Measurements from ENCODE around the gene DGKD. TPM values are rescaled to one million over a fixed set of nuclear protein-coding genes. Genes with fewer than 3 reads are reported as not detected.
A peak's percentile ranks its signal among the peaks of the same experiment; 100 is the strongest.

Gene DGKD
- total RNA-seq, 1 donor from 2014 or later, result 17.7 TPM

GRCh38 chr2:233487748-233488345 is 133.6 kb downstream of the DGKD start:
- H4K20me1 ChIP-seq (ENCODE audit: insufficient read depth, low read length), result no peaks in the 10 kb centered on the region
- H3K36me3 Mint-ChIP-seq (ENCODE audit: low read depth, unreplicated experiment), result peaks cover 8% of the 10 kb centered on the region
- no peak for TF ChIP-seq EZH2 (IDR thresholded peaks at IDR 0.05; ENCODE audit: insufficient read depth, low read length)
- TF ChIP-seq, protein P1, sequence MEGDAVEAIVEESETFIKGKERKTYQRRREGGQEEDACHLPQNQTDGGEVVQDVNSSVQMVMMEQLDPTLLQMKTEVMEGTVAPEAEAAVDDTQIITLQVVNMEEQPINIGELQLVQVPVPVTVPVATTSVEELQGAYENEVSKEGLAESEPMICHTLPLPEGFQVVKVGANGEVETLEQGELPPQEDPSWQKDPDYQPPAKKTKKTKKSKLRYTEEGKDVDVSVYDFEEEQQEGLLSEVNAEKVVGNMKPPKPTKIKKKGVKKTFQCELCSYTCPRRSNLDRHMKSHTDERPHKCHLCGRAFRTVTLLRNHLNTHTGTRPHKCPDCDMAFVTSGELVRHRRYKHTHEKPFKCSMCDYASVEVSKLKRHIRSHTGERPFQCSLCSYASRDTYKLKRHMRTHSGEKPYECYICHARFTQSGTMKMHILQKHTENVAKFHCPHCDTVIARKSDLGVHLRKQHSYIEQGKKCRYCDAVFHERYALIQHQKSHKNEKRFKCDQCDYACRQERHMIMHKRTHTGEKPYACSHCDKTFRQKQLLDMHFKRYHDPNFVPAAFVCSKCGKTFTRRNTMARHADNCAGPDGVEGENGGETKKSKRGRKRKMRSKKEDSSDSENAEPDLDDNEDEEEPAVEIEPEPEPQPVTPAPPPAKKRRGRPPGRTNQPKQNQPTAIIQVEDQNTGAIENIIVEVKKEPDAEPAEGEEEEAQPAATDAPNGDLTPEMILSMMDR (IDR thresholded peaks at IDR 0.05; ENCODE audit: insufficient read depth, low read depth, low read length), result no peak
- H3K4me3 ChIP-seq (ENCODE audit: insufficient read depth, low read depth, low read length), result no peak overlapping the region
- peak overlapping the region; percentile 94 for H3K27ac ChIP-seq (ENCODE audit: low read depth, low read length)
- no peaks in the 10 kb centered on the region for H3K79me2 ChIP-seq (ENCODE audit: insufficient read depth, low read length)
- FAIRE-seq (no peak), DNase-seq (ENCODE audit: low read depth) (peak; percentile 54)
- no peak overlapping the region for H2AFZ ChIP-seq (ENCODE audit: low read depth, low read length)
- peaks cover 39% of the 10 kb centered on the region for H3K4me1 Mint-ChIP-seq (ENCODE audit: low read depth, unreplicated experiment)
- H3K27me3 ChIP-seq (ENCODE audit: insufficient read depth, low read length), result no peaks in the 10 kb centered on the region
- peak overlapping the region; percentile 35 for H3K4me2 ChIP-seq (ENCODE audit: low read length)
- H3K9me3 Mint-ChIP-seq (ENCODE audit: unreplicated experiment), result no peaks in the 10 kb centered on the region
- peak overlapping the region; percentile 85 for H3K27ac Mint-ChIP-seq (ENCODE audit: unreplicated experiment)
- no peaks in the 10 kb centered on the region for H3K9me3 ChIP-seq (ENCODE audit: insufficient read depth, low read depth, low read length)
- H3K9ac ChIP-seq (ENCODE audit: low read length), result peak overlapping the region; percentile 71
- peaks cover 8% of the 10 kb centered on the region for H3K36me3 ChIP-seq (ENCODE audit: insufficient read depth, low read length)
- peaks cover 33% of the 10 kb centered on the region for H3K4me1 ChIP-seq (ENCODE audit: insufficient read depth, low read length)
- H3K27me3 Mint-ChIP-seq (ENCODE audit: low read depth, unreplicated experiment), result no peaks in the 10 kb centered on the region
- no peak overlapping the region for H3K4me3 Mint-ChIP-seq (ENCODE audit: unreplicated experiment)

DNA sequence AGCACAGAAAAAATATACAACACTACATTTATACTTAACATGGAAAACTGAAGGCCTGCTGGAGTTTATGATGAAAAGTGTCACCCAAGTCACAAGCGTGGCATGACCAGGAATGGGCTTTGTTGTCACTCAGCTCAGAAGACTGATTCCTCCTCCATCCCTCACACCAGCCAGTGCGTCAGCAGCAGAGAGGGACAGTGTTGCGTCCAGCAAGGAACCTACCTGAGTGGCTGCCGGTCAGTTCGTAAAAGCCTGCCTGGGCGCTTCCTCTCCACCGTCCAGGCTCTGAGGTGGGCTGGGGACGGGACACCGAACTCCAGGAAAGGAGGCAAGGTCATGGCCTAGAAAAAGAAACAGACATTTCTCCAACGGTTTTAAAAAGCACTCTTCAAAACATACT is 134.8 kb downstream of the DGKD start:
- Histone ChIP-seq H3K4me1 (ENCODE audit: insufficient read depth, low read length) (peaks cover 33% of the 10 kb centered on the region), H3K27me3 (ENCODE audit: insufficient read depth, low read length) (no peaks in the 10 kb centered on the region), H4K20me1 (ENCODE audit: insufficient read depth, low read length) (no peaks in the 10 kb centered on the region), H2AFZ (ENCODE audit: low read depth, low read length) (no peak overlapping the region), H3K4me2 (ENCODE audit: low read length) (peak overlapping the region; percentile 35), H3K9ac (ENCODE audit: low read length) (peak overlapping the region; percentile 71), H3K9me3 (ENCODE audit: insufficient read depth, low read depth, low read length) (no peaks in the 10 kb centered on the region), H3K27ac (ENCODE audit: low read depth, low read length) (peak overlapping the region; percentile 94), H3K36me3 (ENCODE audit: insufficient read depth, low read length) (peaks cover 8% of the 10 kb centered on the region), H3K79me2 (ENCODE audit: insufficient read depth, low read length) (no peaks in the 10 kb centered on the region), H3K4me3 (ENCODE audit: insufficient read depth, low read depth, low read length) (no peak overlapping the region)
- Mint-ChIP-seq H3K9me3 (ENCODE audit: unreplicated experiment) (no peaks in the 10 kb centered on the region), H3K27me3 (ENCODE audit: low read depth, unreplicated experiment) (no peaks in the 10 kb centered on the region), H3K27ac (ENCODE audit: unreplicated experiment) (peak overlapping the region; percentile 66), H3K4me1 (ENCODE audit: low read depth, unreplicated experiment) (peaks cover 39% of the 10 kb centered on the region), H3K36me3 (ENCODE audit: low read depth, unreplicated experiment) (peaks cover 6% of the 10 kb centered on the region), H3K4me3 (ENCODE audit: unreplicated experiment) (peak overlapping the region; percentile 30)
- TF ChIP-seq, protein P1 (IDR thresholded peaks at IDR 0.05; ENCODE audit: insufficient read depth, low read depth, low read length), result no peak
- TF ChIP-seq EZH2 (IDR thresholded peaks at IDR 0.05; ENCODE audit: insufficient read depth, low read length), result no peak
- DNase-seq (ENCODE audit: low read depth) (no peak), FAIRE-seq (no peak)

GRCh38 chr2:233489666-233490065 is 135.4 kb downstream of the DGKD start:
- H3K79me2 ChIP-seq (ENCODE audit: insufficient read depth, low read length), result no peaks in the 10 kb centered on the region
- H3K4me1 Mint-ChIP-seq (ENCODE audit: low read depth, unreplicated experiment), result peaks cover 39% of the 10 kb centered on the region
- DNase-seq (ENCODE audit: low read depth) (peak; percentile 72), FAIRE-seq (no peak)
- H3K9me3 ChIP-seq (ENCODE audit: insufficient read depth, low read depth, low read length), result no peaks in the 10 kb centered on the region
- no peak overlapping the region for H2AFZ ChIP-seq (ENCODE audit: low read depth, low read length)
- no peak overlapping the region for H3K4me3 ChIP-seq (ENCODE audit: insufficient read depth, low read depth, low read length)
- peak overlapping the region; percentile 30 for H3K4me3 Mint-ChIP-seq (ENCODE audit: unreplicated experiment)
- no peaks in the 10 kb centered on the region for H3K27me3 Mint-ChIP-seq (ENCODE audit: low read depth, unreplicated experiment)
- H3K27ac ChIP-seq (ENCODE audit: low read depth, low read length), result peak overlapping the region; percentile 94
- no peaks in the 10 kb centered on the region for H3K27me3 ChIP-seq (ENCODE audit: insufficient read depth, low read length)
- no peak for TF ChIP-seq EZH2 (IDR thresholded peaks at IDR 0.05; ENCODE audit: insufficient read depth, low read length)
- TF ChIP-seq, protein P1 (IDR thresholded peaks at IDR 0.05; ENCODE audit: insufficient read depth, low read depth, low read length), result no peak
- no peak overlapping the region for H3K4me2 ChIP-seq (ENCODE audit: low read length)
- peaks cover 7% of the 10 kb centered on the region for H3K36me3 ChIP-seq (ENCODE audit: insufficient read depth, low read length)
- peaks cover 33% of the 10 kb centered on the region for H3K4me1 ChIP-seq (ENCODE audit: insufficient read depth, low read length)
- no peak overlapping the region for H3K9ac ChIP-seq (ENCODE audit: low read length)
- H3K9me3 Mint-ChIP-seq (ENCODE audit: unreplicated experiment), result no peaks in the 10 kb centered on the region
- no peaks in the 10 kb centered on the region for H4K20me1 ChIP-seq (ENCODE audit: insufficient read depth, low read length)
- peaks cover 6% of the 10 kb centered on the region for H3K36me3 Mint-ChIP-seq (ENCODE audit: low read depth, unreplicated experiment)
- peak overlapping the region; percentile 66 for H3K27ac Mint-ChIP-seq (ENCODE audit: unreplicated experiment)
